A673 (cell line): ENCODE results near the gene SGTA. TPM values are rescaled to one million over a fixed set of nuclear protein-coding genes. Genes with fewer than 3 reads are reported as not detected.

Experiments
- BruUV-seq: library from RNA; stranded (reverse); fragments of 400-500 nt; replicated peaks from 2 replicates; lab custom pipeline; 2021; lab: Mats Ljungman, UMichigan
- CTCF ChIA-PET: fragments of 300-600 bp; sonication (Branson Sonifier 250); formaldehyde crosslinking; loops from one replicate; lab custom pipeline; 2022; ENCODE audit warnings: antibody characterized with exemption; lab: Charles Lee
- POLR2A ChIA-PET: fragments of 300-600 bp; sonication (Branson Sonifier 250); formaldehyde crosslinking; loops from one replicate; lab custom pipeline; 2022; ENCODE audit warnings: antibody characterized with exemption; ENCODE audit not compliant: low non-redundant PET; lab: Charles Lee
- DNase-seq: peaks from one replicate; pipeline ENCODE4 v3.0.0-alpha.2; 2015; ENCODE audit warnings: low spot score
- H3K27ac ChIP-seq: fragments of 200-600 bp; sonication (generic); 2 replicates; pipeline ENCODE4 v1.5.1; 2016; ENCODE audit warnings: mixed run types, low read depth, mild to moderate bottlenecking, mixed read lengths, antibody characterized with exemption, low read length; ENCODE audit not compliant: poor library complexity, severe bottlenecking
- H3K27me3 ChIP-seq: fragments of 200-600 bp; sonication (generic); replicated peaks from 2 replicates; pipeline ENCODE4 v1.6.1; 2017; ENCODE audit warnings: mixed run types, low read depth, mild to moderate bottlenecking, mixed read lengths, antibody characterized with exemption, low read length; ENCODE audit not compliant: insufficient read depth, poor library complexity
- H3K36me3 ChIP-seq: fragments of 200-600 bp; sonication (generic); 2 replicates; pipeline ENCODE4 v1.6.1; 2016; ENCODE audit warnings: mixed run types, mild to moderate bottlenecking, mixed read lengths, antibody characterized with exemption, low read length; ENCODE audit not compliant: insufficient read depth, poor library complexity, severe bottlenecking
- H3K4me1 ChIP-seq: fragments of 200-600 bp; sonication (generic); 2 replicates; pipeline ENCODE4 v1.6.1; 2017; ENCODE audit warnings: mixed run types, mild to moderate bottlenecking, mixed read lengths, antibody characterized with exemption, low read length; ENCODE audit not compliant: insufficient read depth, poor library complexity, severe bottlenecking
- H3K4me3 ChIP-seq: fragments of 200-600 bp; sonication (generic); 2 replicates; pipeline ENCODE4 v1.5.1; 2016; ENCODE audit warnings: low read depth, mixed run types, mild to moderate bottlenecking, mixed read lengths, low read length; ENCODE audit not compliant: poor library complexity, severe bottlenecking
- H3K9me3 ChIP-seq: fragments of 200-600 bp; sonication (generic); 2 replicates; pipeline ENCODE4 v1.6.1; 2016; ENCODE audit warnings: mixed run types, low read depth, mild to moderate bottlenecking, mixed read lengths, antibody characterized with exemption, low read length; ENCODE audit not compliant: poor library complexity, severe bottlenecking
- CTCF ChIP-seq: fragments of 300-800, 200-600 bp; sonication (generic); conservative IDR thresholded peaks from 2 replicates; pipeline ENCODE4 v1.5.1; 2017; ENCODE audit warnings: low read depth, mild to moderate bottlenecking, antibody characterized with exemption, low read length, moderate library complexity, mixed read lengths
- EZH2 ChIP-seq: fragments of 200-600 bp; sonication (generic); IDR thresholded peaks from 2 replicates; pipeline ENCODE4 v1.6.1; 2017; ENCODE audit warnings: borderline replicate concordance, low read depth, mild to moderate bottlenecking, mixed read lengths, antibody characterized with exemption, low read length; ENCODE audit not compliant: poor library complexity, severe bottlenecking
- intact Hi-C: fragments of 100-400 bp; cut with micrococcal nuclease; formaldehyde crosslinking; loops from one replicate; pipeline ENCODE4 v1.10.0; 2022; ENCODE audit not compliant: unreplicated experiment
- total RNA-seq: library from RNA; stranded (reverse); gene quantifications from 2 replicates; pipeline ENCODE4 v1.2.3, GENCODE V29; 2021

SGTA gene
- total RNA-seq, 1 experiment from 2014 or later, result 106 TPM

GRCh38 chr19:2731181-2731995 is 51.7 kb downstream of the SGTA start:
- Histone ChIP-seq H3K27ac (no peak overlapping the region), H3K4me1 (no peaks in the 10 kb centered on the region), H3K27me3 (peaks cover 11% of the 10 kb centered on the region), H3K4me3 (no peak overlapping the region), H3K36me3 (peaks cover 3% of the 10 kb centered on the region), H3K9me3 (no peaks in the 10 kb centered on the region)
- no peak for TF ChIP-seq EZH2
- no peak for TF ChIP-seq CTCF
- BruUV-seq, result no TSS peak
- POLR2A ChIA-PET, result interaction anchor here (0.6 kb wide), 2 partner anchors 46 to 487 kb away, joined by 3 read pairs; no protein-coding TSS in a partner anchor
- intact Hi-C loops, result no loop called here
- no peak for DNase-seq
- CTCF ChIA-PET, result no interaction called here

- no peaks in the 10 kb centered on the region for H3K4me1 ChIP-seq
- no peaks in the 10 kb centered on the region for H3K9me3 ChIP-seq
- TF ChIP-seq CTCF (no peak), EZH2 (no peak)
- ChIA-PET POLR2A (no interaction called here), CTCF (interaction anchor here (0.5 kb wide), 1 partner anchor 93 kb away, joined by 3 read pairs; no protein-coding TSS in a partner anchor)
- H3K36me3 ChIP-seq, result no peaks in the 10 kb centered on the region
- H3K27ac ChIP-seq, result no peak overlapping the region
- H3K4me3 ChIP-seq, result no peak overlapping the region
- peaks cover 11% of the 10 kb centered on the region for H3K27me3 ChIP-seq
- no peak for DNase-seq
- intact Hi-C loops, result no loop called here
- BruUV-seq, result no TSS peak
These were observed 52.9 kb downstream of the SGTA start for GRCh38 chr19:2729943-2730818.

- Histone ChIP-seq H3K27me3 (peaks cover 11% of the 10 kb centered on the region), H3K4me1 (no peaks in the 10 kb centered on the region), H3K4me3 (no peak overlapping the region), H3K9me3 (no peaks in the 10 kb centered on the region), H3K36me3 (no peaks in the 10 kb centered on the region), H3K27ac (no peak overlapping the region)
- BruUV-seq, result no TSS peak
- POLR2A ChIA-PET, result interaction anchor here (0.6 kb wide), 1 partner anchor 56 kb away, joined by 5 read pairs; no protein-coding TSS in a partner anchor
- intact Hi-C loops, result no loop called here
- TF ChIP-seq CTCF, result no peak
- no peak for TF ChIP-seq EZH2
- no peak for DNase-seq
- CTCF ChIA-PET, result no interaction called here
These were observed 54.2 kb downstream of the SGTA start for GRCh38 chr19:2728783-2729387.
